Pancreas (tissue), 10 donors: ENCODE measurements around the gene ELOVL2. TPM values are rescaled to one million over a fixed set of nuclear protein-coding genes. Genes with fewer than 3 reads are reported as not detected.

Experiments
- ATAC-seq, 4 donors: fragments of 200-7000 bp; cut with Tn5 transposase; one replicate each; pipeline versions ENCODE4 v1.8.0 to v1.9.1; 2020; ENCODE audit warnings: mild to moderate bottlenecking in 4 of 4, moderate library complexity in 4 of 4
- DNase-seq, 6 donors: peaks; one replicate each; pipeline ENCODE4 v3.0.0-alpha.2; 2020
- FAIRE-seq: peaks from 2 replicates; lab custom pipeline; 2012; peaks lifted over from hg19 to GRCh38; lab: Jason Lieb, UNC
- H3K27ac ChIP-seq, 4 donors: fragments of 200-600 bp; sonication (generic); 1 replicate in 3 of 4; 2 replicates in 1 of 4; pipeline versions ENCODE4 v1.5.0 to v1.8.0; 2020
- H3K27me3 ChIP-seq, 4 donors: fragments of 200-600 bp; one replicate each; pipeline ENCODE4 v1.8.0; 2021
- H3K36me3 ChIP-seq, 3 donors: fragments of 200-600 bp; sonication (generic) in 1 of 3; one replicate each; pipeline versions ENCODE4 v1.5.0 to v1.8.0; 2020 to 2021
- H3K4me1 ChIP-seq, 3 donors: fragments of 200-600 bp; one replicate each; pipeline ENCODE4 v1.8.0; 2021
- H3K4me3 ChIP-seq, 4 donors: fragments of 200-600 bp; sonication (generic) in 2 of 4; one replicate each; pipeline versions ENCODE4 v1.5.0 to v1.8.0; 2020 to 2021
- H3K9me3 ChIP-seq, 4 donors: fragments of 200-600 bp; one replicate each; pipeline ENCODE4 v1.8.0; 2021
- CTCF ChIP-seq, 4 donors: fragments of 200-600 bp; sonication (generic) in 3 of 4; IDR thresholded peaks; one replicate each; pipeline versions ENCODE4 v1.5.0 to v1.8.0; 2021; ENCODE audit warnings: antibody characterized with exemption in 4 of 4
- WGBS, 2 donors: extraction: QIAGEN DNeasy Blood & Tissue Kit; methylation state at CpG; one replicate each; pipeline ENCODE4 v1.1.7; 2013; 5-methylcytosine and 5-hydroxymethylcytosine counted together
- intact Hi-C, 3 donors: fragments of 100-400 bp; cut with DNase I; formaldehyde crosslinking; loops; one replicate each; pipeline versions ENCODE4 v1.11.1 to v1.14.2; 2022
- polyA plus RNA-seq, 2 donors: library from polyadenylated mRNA; stranded (reverse); fragments of 200-250 nt; gene quantifications; one replicate each; pipeline ENCODE4 v1.2.3, GENCODE V29; 2013
- total RNA-seq, 6 donors: library from RNA; stranded (reverse); fragmentation: NEBNext Ultra II Directional in 4 of 6; extraction: Animal tissue kit (Norgen Biotek cat#: 25700) in 4 of 6; gene quantifications; one replicate each; pipeline versions ENCODE4 v1.2.1 to v1.2.4, GENCODE V29; 2021 to 2023
- donor health status: healthy with polysubstance abuse.
- donor health status: DM: no; HTN: no; CAD: no; lungs with moderate emphysema.
- donor health status: DM: no; HTN: no; CAD: no.
- donor health status: control.
- donor health status: control.
- donor health status: Bipolar disorder and iron deficiency.
- donor health status: DM: yes; HTN: yes; CAD: no.
- donor health status: DM: no; HTN: no; CAD: no.
- donor health status: DM: no; HTN: no; CAD: no.
- donor health status: DM: yes; HTN: yes; CAD: no.

ELOVL2 gene
- total and polyA plus RNA-seq, 8 donors, result 1.3 to 2.2 (median 1.6) TPM

DNA sequence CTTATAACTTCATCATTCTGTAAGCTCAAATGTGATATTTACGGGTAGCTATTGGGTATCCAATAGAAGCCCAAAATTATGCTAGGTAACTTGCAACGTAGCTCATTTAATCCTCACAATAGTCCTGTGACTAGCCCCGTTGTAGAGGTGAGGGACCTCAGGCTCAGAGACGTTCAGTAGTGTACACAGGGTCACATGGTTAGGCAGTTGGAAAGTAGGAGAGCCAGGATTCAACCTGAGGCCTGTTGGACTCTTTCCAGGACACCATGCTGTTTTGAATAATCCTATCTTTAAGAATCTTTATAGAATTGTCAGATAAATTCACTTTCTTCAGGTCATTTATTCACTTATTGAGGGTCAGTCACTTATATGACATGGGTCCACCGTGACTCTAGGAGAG, 9.2 kb upstream of the ELOVL2 start:
- Histone ChIP-seq H3K9me3 (no peaks in the 10 kb centered on the region), H3K27me3 (no peaks in the 10 kb centered on the region), H3K4me1 (peaks cover 7 to 11% (median 10%) of the 10 kb centered on the region in 3 donors), H3K4me3 (no peak overlapping the region), H3K36me3 (no peaks in the 10 kb centered on the region), H3K27ac (no peak overlapping the region)
- WGBS, 2 donors, result 76 to 77% methylated on average over 5 of the region's 5 CpGs
- no peak for FAIRE-seq
- DNase-seq, result no peak
- intact Hi-C loops, result no loop called here
- ATAC-seq, result no peak
- no peak for TF ChIP-seq CTCF (IDR thresholded peaks at IDR 0.05)

GRCh38 chr6:11050731-11051130, 6.6 kb upstream of the ELOVL2 start:
- no peak overlapping the region for H3K27ac ChIP-seq
- intact Hi-C loops, result no loop called here
- no peaks in the 10 kb centered on the region for H3K9me3 ChIP-seq
- peaks cover 0 to 8% (median 0%) of the 10 kb centered on the region in 4 donors for H3K27me3 ChIP-seq
- H3K4me1 ChIP-seq, result peaks cover 7 to 11% (median 10%) of the 10 kb centered on the region in 3 donors
- ATAC-seq (no peak), FAIRE-seq (no peak), DNase-seq (no peak)
- WGBS, 2 donors, result 72 to 77% methylated on average over 2 of the region's 2 CpGs
- no peaks in the 10 kb centered on the region for H3K36me3 ChIP-seq
- no peak for TF ChIP-seq CTCF (IDR thresholded peaks at IDR 0.05)
- H3K4me3 ChIP-seq, result no peak overlapping the region

DNA sequence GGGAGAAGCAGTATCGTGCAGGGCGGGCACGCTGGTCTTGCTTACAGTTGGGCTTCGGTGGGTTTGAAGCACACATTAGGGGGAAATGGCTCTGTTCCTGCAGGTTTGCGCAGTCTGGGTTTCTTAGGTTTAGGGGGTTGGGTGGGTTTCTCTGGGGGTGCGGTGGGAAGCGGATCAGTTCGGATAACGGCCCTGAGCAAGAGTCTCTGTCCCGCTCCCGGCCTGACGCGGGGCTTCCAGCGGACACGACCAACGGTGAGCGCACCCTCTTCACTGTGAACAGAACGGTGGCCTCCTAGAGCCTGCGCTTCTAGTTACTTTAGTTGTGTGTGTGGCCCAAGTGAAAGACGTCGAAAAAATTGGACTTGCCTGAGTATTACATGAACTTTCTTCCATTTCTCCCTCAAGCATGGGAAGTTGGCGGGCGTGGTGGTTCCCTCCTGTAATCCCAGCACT, 635 bp upstream of the ELOVL2 start:
- intact Hi-C loops, result no loop called here
- no peak for ATAC-seq
- Histone ChIP-seq H3K4me3 (peak overlapping the region in 3 of 4 donors; percentile 37 to 76 (median 59)), H3K4me1 (no peaks in the 10 kb centered on the region), H3K27me3 (peaks cover 0 to 8% (median 0%) of the 10 kb centered on the region in 4 donors), H3K36me3 (no peaks in the 10 kb centered on the region), H3K27ac (no peak overlapping the region), H3K9me3 (no peaks in the 10 kb centered on the region)
- 45 to 46% methylated on average over 23 of the region's 23 CpGs for WGBS, 2 donors
- no peak for FAIRE-seq
- no peak for DNase-seq
- no peak for TF ChIP-seq CTCF (IDR thresholded peaks at IDR 0.05)

DNA sequence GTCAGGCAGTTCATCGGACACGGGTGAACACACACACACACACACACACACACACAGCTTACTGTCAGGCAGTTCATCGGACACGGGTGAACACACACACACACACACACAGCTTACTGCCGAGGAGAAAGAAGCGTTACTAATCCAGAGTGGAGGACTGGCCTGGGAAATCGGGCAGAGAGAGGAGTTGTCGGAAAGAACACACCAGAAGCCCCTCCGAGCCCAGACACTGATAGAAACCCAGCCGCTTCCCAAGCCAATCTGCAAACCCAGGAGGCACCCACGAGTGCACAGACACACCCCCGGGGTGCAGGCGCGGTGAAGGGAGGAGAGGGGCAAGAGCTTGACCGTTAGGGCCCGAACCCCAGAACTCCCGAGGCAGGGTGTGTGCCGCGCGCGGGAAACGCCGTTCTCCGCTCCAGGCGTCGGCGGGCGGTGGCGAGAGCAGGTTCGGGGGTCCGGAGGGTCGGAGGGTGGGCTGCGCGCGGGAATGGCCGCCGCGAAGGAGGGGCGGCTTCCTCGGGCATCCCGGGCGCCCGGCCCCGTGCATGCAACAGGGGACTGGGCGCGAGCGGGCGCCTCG, 636 bp downstream of the ELOVL2 start:
- Histone ChIP-seq H3K9me3 (no peaks in the 10 kb centered on the region), H3K4me3 (peak overlapping the region; percentile 37 to 76 (median 50)), H3K27me3 (peaks cover 0 to 8% (median 0%) of the 10 kb centered on the region in 4 donors), H3K4me1 (no peaks in the 10 kb centered on the region), H3K36me3 (no peaks in the 10 kb centered on the region), H3K27ac (no peak overlapping the region)
- no peak for TF ChIP-seq CTCF (IDR thresholded peaks at IDR 0.05)
- peak; percentile 37 to 58 (median 41) for ATAC-seq
- peak in 1 of 6 donors; percentile 62 for DNase-seq
- intact Hi-C loops, result no loop called here
- FAIRE-seq, result no peak
- WGBS, 2 donors, result 1 to 2% methylated on average over 28 to 49 of the region's 49 CpGs

DNA sequence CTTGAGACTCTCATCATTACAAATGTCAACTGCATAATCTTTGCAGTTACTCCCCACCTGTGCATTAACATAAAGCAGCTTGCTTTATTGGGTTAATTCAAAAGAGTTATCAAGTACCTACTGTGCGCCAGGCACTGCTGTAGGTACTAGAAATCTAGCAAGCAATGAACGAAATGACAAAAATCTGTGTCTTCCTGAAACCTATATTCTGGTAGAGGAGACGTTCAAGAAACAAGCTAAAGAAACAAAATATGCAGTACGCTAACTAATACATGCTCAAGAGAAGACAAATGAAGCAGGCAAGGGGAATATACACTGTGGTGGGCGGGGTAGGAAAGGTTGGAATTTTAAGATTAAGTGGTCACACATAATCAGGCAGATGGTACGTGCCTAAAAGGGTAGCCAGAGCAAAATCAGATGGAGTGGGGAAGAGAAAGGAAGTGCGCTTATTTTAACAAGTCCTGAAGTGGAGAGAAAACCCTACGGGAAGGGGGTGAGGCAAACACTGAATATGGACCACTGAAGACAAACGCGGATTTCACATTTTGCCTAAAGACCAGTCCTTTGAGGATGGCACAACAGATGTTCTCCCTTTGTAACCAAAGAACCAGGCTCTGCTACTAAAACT, 1.2 kb downstream of the ELOVL2 start:
- no peak for DNase-seq
- WGBS, 2 donors, result 34 to 43% methylated on average over 10 of the region's 10 CpGs

More for the DNA sequence above, 1.2 kb downstream of the ELOVL2 start:
- H3K4me1 ChIP-seq, result no peaks in the 10 kb centered on the region
- peak overlapping the region in 1 of 4 donors; percentile 76 for H3K4me3 ChIP-seq
- intact Hi-C loops, result no loop called here
- no peak for TF ChIP-seq CTCF (IDR thresholded peaks at IDR 0.05)
- no peak for FAIRE-seq
- peak in 1 of 4 donors; percentile 8 for ATAC-seq
- no peak overlapping the region for H3K27ac ChIP-seq
- no peaks in the 10 kb centered on the region for H3K9me3 ChIP-seq
- H3K27me3 ChIP-seq, result peaks cover 0 to 8% (median 0%) of the 10 kb centered on the region in 4 donors
- no peaks in the 10 kb centered on the region for H3K36me3 ChIP-seq
